ENCODE measurements around the gene SLC16A2. TPM values are rescaled to one million over a fixed set of nuclear protein-coding genes. Genes with fewer than 3 reads are reported as not detected.

Gene SLC16A2
- total RNA-seq, 1 experiment from 2014 or later = 34.5 TPM

- Histone ChIP-seq H3K36me3 (ENCODE audit: control insufficient read depth, insufficient read depth, low read length) (no peaks in the 10 kb centered on the region), H3K4me1 (ENCODE audit: control insufficient read depth, insufficient read depth, low read length) (peaks cover 2% of the 10 kb centered on the region; the same call in 1 of the 2 replicates), H3K27ac (ENCODE audit: low read length) (peak overlapping the region; percentile 39; the same call in 1 of the 2 replicates), H3K9me3 (ENCODE audit: control insufficient read depth, insufficient read depth, low read depth, low read length) (no peaks in the 10 kb centered on the region), H3K27me3 (ENCODE audit: control insufficient read depth, insufficient read depth, low read length) (no peaks in the 10 kb centered on the region), H3K4me3 (ENCODE audit: low read depth in 2 of 2, low read length in 2 of 2) (peak overlapping the region; percentile 52 to 71)
- TF ChIP-seq TCF7L2 (IDR thresholded peaks at IDR 0.05; ENCODE audit: low read depth, low read length) (no peak), CTCF (IDR thresholded peaks at IDR 0.05) (peak; percentile 69)
- POLR2A ChIA-PET = interaction anchor here (0.7 kb wide), 1 partner anchor 76 kb away, joined by 3 read pairs; no protein-coding TSS in a partner anchor
- in situ Hi-C loops (cut with HindIII; ENCODE audit: low pct_unique_long_range_greater_than_20kb, low sequenced_read_pairs) (no loop called here), intact Hi-C loops (cut with micrococcal nuclease; ENCODE audit: unreplicated experiment) (loop anchor here (5.0 kb wide), 1 partner anchor 248 kb away; no protein-coding TSS in a partner anchor)
- no TSS peak for BruUV-seq (replicated peaks)
- DNase-seq (ENCODE audit: low read depth, low spot score) = no peak
- ATAC-seq = peak; percentile 80
- CTCF ChIA-PET = interaction anchor here (0.6 kb wide), 2 partner anchors 34 to 190 kb away, joined by 4 to 5 read pairs; no protein-coding TSS in a partner anchor
Measured at GRCh38 chrX:74535408-74536151, 114.3 kb downstream of the SLC16A2 start.

GRCh38 chrX:74536152-74536831 is 115.0 kb downstream of the SLC16A2 start:
- POLR2A ChIA-PET = no interaction called here
- peak overlapping the region; percentile 73 for H3K27ac ChIP-seq (ENCODE audit: low read length)

More at GRCh38 chrX:74536152-74536831, 115.0 kb downstream of the SLC16A2 start:
- no peaks in the 10 kb centered on the region for H3K36me3 ChIP-seq (ENCODE audit: control insufficient read depth, insufficient read depth, low read length)
- CTCF ChIA-PET = interaction anchor here (0.6 kb wide), 1 partner anchor 33 kb away, joined by 4 read pairs; no protein-coding TSS in a partner anchor
- ATAC-seq = peak; percentile 87
- no peak for DNase-seq (ENCODE audit: low read depth, low spot score)
- intact Hi-C loops (cut with micrococcal nuclease; ENCODE audit: unreplicated experiment) = loop anchor here (5.0 kb wide), 1 partner anchor 249 kb away; no protein-coding TSS in a partner anchor
- H3K27me3 ChIP-seq (ENCODE audit: control insufficient read depth, insufficient read depth, low read length) = no peaks in the 10 kb centered on the region
- no peaks in the 10 kb centered on the region for H3K9me3 ChIP-seq (ENCODE audit: control insufficient read depth, insufficient read depth, low read depth, low read length)
- H3K4me1 ChIP-seq (ENCODE audit: control insufficient read depth, insufficient read depth, low read length) = peaks cover 2% of the 10 kb centered on the region; the same call in 1 of the 2 replicates
- peak overlapping the region; percentile 52 to 71 for H3K4me3 ChIP-seq (ENCODE audit: low read depth in 2 of 2, low read length in 2 of 2)
- no TSS peak for BruUV-seq (replicated peaks)
- in situ Hi-C loops (cut with HindIII; ENCODE audit: low pct_unique_long_range_greater_than_20kb, low sequenced_read_pairs) = no loop called here
- no peak for TF ChIP-seq SIN3A (IDR thresholded peaks at IDR 0.05; ENCODE audit: borderline replicate concordance, insufficient read depth, low read depth, low read length)
- no peak for TF ChIP-seq CTCF (IDR thresholded peaks at IDR 0.05)
- TF ChIP-seq TCF7L2 (IDR thresholded peaks at IDR 0.05; ENCODE audit: low read depth, low read length) = no peak
- no peak for TF ChIP-seq POLR2AphosphoS5 (IDR thresholded peaks at IDR 0.05; ENCODE audit: low read depth, low read length)
- TF ChIP-seq REST (IDR thresholded peaks at IDR 0.05; ENCODE audit: insufficient read depth in 1 of 2, low read depth in 2 of 2, low read length in 1 of 2) = no peak

All from Panc1 (cell line).